IMR-90 (cell line): ENCODE data around the gene EDEM3. TPM values are rescaled to one million over a fixed set of nuclear protein-coding genes. Genes with fewer than 3 reads are reported as not detected.
"Not testable (repeated sequence)": the region's sequence is repeated elsewhere in the genome, so short reads cannot be mapped to it uniquely, and the experiment has no call there.

Experiments used
- ATAC-seq: fragments of 200-7000 bp; cut with Tn5 transposase; 2 replicates; pipeline ENCODE4 v1.9.1; 2020; ENCODE audit warnings: low read depth, mild to moderate bottlenecking, moderate library complexity
- BruUV-seq: library from RNA; stranded (reverse); fragments of 400-500 nt; replicated peaks from 2 replicates; lab custom pipeline; 2021; lab: Mats Ljungman, UMichigan
- CTCF ChIA-PET: fragments of 300-600 bp; formaldehyde crosslinking; extraction: SDS; loops from one replicate; lab custom pipeline; 2021; ENCODE audit warnings: antibody characterized with exemption; lab: Yijun Ruan, JAX
- POLR2A ChIA-PET: fragments of 300-600 bp; sonication (Branson Sonifier 250); formaldehyde crosslinking; loops from one replicate; lab custom pipeline; 2022; ENCODE audit warnings: antibody characterized with exemption; ENCODE audit not compliant: unreplicated experiment; lab: Charles Lee
- DNase-seq: peaks from one replicate; pipeline ENCODE4 v3.0.0; 2013
- H2AFZ ChIP-seq: replicated peaks from 2 replicates; pipeline ENCODE3; 2013; ENCODE audit warnings: low read length, mild to moderate bottlenecking; ENCODE audit not compliant: poor library complexity
- H2AK5ac ChIP-seq: 2 replicates; pipeline ENCODE4 v1.6.1; 2013; ENCODE audit warnings: low read depth, low read length, inconsistent platforms
- H2AK9ac ChIP-seq: replicated peaks from 2 replicates; pipeline ENCODE3; 2013; ENCODE audit warnings: mild to moderate bottlenecking, low read depth, low read length, moderate library complexity; ENCODE audit not compliant: poor library complexity
- H2BK120ac ChIP-seq: 2 replicates; pipeline ENCODE4 v1.6.1; 2013; ENCODE audit warnings: low read depth, low read length, inconsistent platforms
- H2BK15ac ChIP-seq: 3 replicates; pipeline ENCODE4 v1.6.1; 2013; ENCODE audit warnings: low read depth, low read length, inconsistent platforms
- H2BK20ac ChIP-seq: 2 replicates; pipeline ENCODE4 v1.6.1; 2013; ENCODE audit warnings: low read depth, mild to moderate bottlenecking, inconsistent platforms, low read length, moderate library complexity
- H2BK5ac ChIP-seq: 2 replicates; pipeline ENCODE4 v1.6.1; 2013; ENCODE audit warnings: mild to moderate bottlenecking, low read depth, low read length, inconsistent platforms; ENCODE audit not compliant: poor library complexity, severe bottlenecking
- H3K14ac ChIP-seq: replicated peaks from 2 replicates; pipeline ENCODE4 v1.6.1; 2013; ENCODE audit warnings: low read depth, low read length, inconsistent platforms
- H3K18ac ChIP-seq: 2 replicates; pipeline ENCODE4 v1.6.1; 2013; ENCODE audit warnings: low read depth, low read length, control low read depth
- H3K23ac ChIP-seq: 2 replicates; pipeline ENCODE4 v1.6.1; 2013; ENCODE audit warnings: low read depth, low read length, inconsistent platforms
- H3K27ac ChIP-seq: 2 replicates; pipeline ENCODE4 v1.5.1; 2013; ENCODE audit warnings: mild to moderate bottlenecking, control low read depth, low read length; ENCODE audit not compliant: insufficient read depth
- H3K27me3 ChIP-seq: 2 replicates; pipeline ENCODE4 v1.6.1; 2013; ENCODE audit warnings: low read length; ENCODE audit not compliant: control insufficient read depth, insufficient read depth
- H3K36me3 ChIP-seq: 2 replicates; pipeline ENCODE4 v1.6.1; 2013; ENCODE audit warnings: low read length, mixed read lengths; ENCODE audit not compliant: control insufficient read depth, insufficient read depth
- H3K4ac ChIP-seq: 2 replicates; pipeline ENCODE4 v1.6.1; 2013; ENCODE audit warnings: low read depth, low read length, inconsistent platforms
- H3K4me1 ChIP-seq: 2 replicates; pipeline ENCODE4 v1.6.1; 2013; ENCODE audit warnings: low read length, mixed read lengths; ENCODE audit not compliant: control insufficient read depth, insufficient read depth
- H3K4me2 ChIP-seq: 2 replicates; pipeline ENCODE4 v1.6.1; 2013; ENCODE audit warnings: low read depth, mild to moderate bottlenecking, control low read depth, low read length, moderate library complexity
- H3K4me3 ChIP-seq: 2 replicates; pipeline ENCODE4 v1.5.1; 2013; ENCODE audit warnings: low read depth, mild to moderate bottlenecking, control low read depth, low read length, moderate library complexity; ENCODE audit not compliant: insufficient read depth
- H3K56ac ChIP-seq: 2 replicates; pipeline ENCODE4 v1.6.1; 2013; ENCODE audit warnings: low read length, inconsistent platforms; ENCODE audit not compliant: insufficient read depth; ENCODE audit errors: extremely low read depth
- H3K79me1 ChIP-seq, 2 experiments: 2 replicates each; pipeline ENCODE4 v1.6.1; 2013; ENCODE audit warnings: low read length in 2 of 2, inconsistent platforms in 1 of 2, low read depth in 1 of 2
- H3K9ac ChIP-seq: 2 replicates; pipeline ENCODE4 v1.6.1; 2013; ENCODE audit warnings: low read depth, low read length, control low read depth
- H3K9me1 ChIP-seq: 2 replicates; pipeline ENCODE4 v1.6.1; 2013; ENCODE audit warnings: low read length, inconsistent platforms; ENCODE audit not compliant: insufficient read depth
- H3K9me3 ChIP-seq: 2 replicates; pipeline ENCODE4 v1.6.1; 2013; ENCODE audit warnings: low read length; ENCODE audit not compliant: control insufficient read depth, insufficient read depth
- H4K20me1 ChIP-seq: 2 replicates; pipeline ENCODE4 v1.6.1; 2013; ENCODE audit warnings: low read length, inconsistent platforms; ENCODE audit not compliant: insufficient read depth
- H4K5ac ChIP-seq: 2 replicates; pipeline ENCODE4 v1.6.1; 2013; ENCODE audit warnings: mild to moderate bottlenecking, low read depth, low read length, control low read depth
- H4K8ac ChIP-seq, 2 experiments: 2 replicates each; pipeline ENCODE4 v1.6.1; 2013; ENCODE audit warnings: low read depth in 2 of 2, low read length in 2 of 2, control low read depth in 1 of 2, inconsistent platforms in 1 of 2
- H4K91ac ChIP-seq: 2 replicates; pipeline ENCODE4 v1.6.1; 2013; ENCODE audit warnings: low read depth, low read length, inconsistent platforms; ENCODE audit not compliant: insufficient read depth
- MAFK ChIP-seq: IDR thresholded peaks from 2 replicates; pipeline ENCODE4 v1.6.1; 2012; ENCODE audit warnings: low read depth, low read length, improper control_type of control experiment
- NFE2L2 ChIP-seq: fragments of 150-350 bp; IDR thresholded peaks from 2 replicates; pipeline ENCODE4 v1.6.1; 2016; ENCODE audit warnings: low read depth, mild to moderate bottlenecking, low read length
- RCOR1 ChIP-seq: IDR thresholded peaks from 2 replicates; pipeline ENCODE4 v1.6.1; 2012; ENCODE audit warnings: mild to moderate bottlenecking, low read length, improper control_type of control experiment; ENCODE audit not compliant: insufficient replicate concordance
- RFX5 ChIP-seq: IDR thresholded peaks from 2 replicates; pipeline ENCODE4 v1.8.0; 2012; ENCODE audit warnings: low read depth, mild to moderate bottlenecking, low read length, moderate library complexity
- WGBS, 2 experiments: methylation state at CpG; one replicate each; pipeline versions ENCODE4 v1.1.5 to v1.1.7; 2013; ENCODE audit warnings: missing lambda C conversion rate in 2 of 2; ENCODE audit not compliant: insufficient read length in 1 of 2; ENCODE audit errors: extremely low coverage in 2 of 2; 5-methylcytosine and 5-hydroxymethylcytosine counted together
- dilution Hi-C: fragments of 300-500 bp; cut with HindIII; formaldehyde crosslinking; loops from one replicate; pipeline ENCODE4 v1.14.3; 2018; ENCODE audit warnings: low sequenced_read_pairs; ENCODE audit not compliant: unreplicated experiment
- in situ Hi-C: fragments of 300-500 bp; cut with MboI; formaldehyde crosslinking; loops from 3 replicates; pipeline ENCODE4 v1.14.3; 2019; ENCODE audit warnings: low sequenced_read_pairs, inconsistent platforms, mixed read lengths
- intact Hi-C: fragments of 100-400 bp; cut with micrococcal nuclease; formaldehyde crosslinking; loops from 2 replicates; pipeline ENCODE4 v1.10.0; 2022
- polyA plus RNA-seq, 3 experiments: library from polyadenylated mRNA; depleted of rRNA; stranded (reverse); fragments of >200 nt; gene quantifications; 2 replicates each; pipeline ENCODE4 v1.2.3, GENCODE V29; 2012; ENCODE audit warnings: low replicate concordance in 1 of 3
- total RNA-seq: library from RNA; depleted of rRNA; stranded (reverse); fragments of >200 nt; gene quantifications from 2 replicates; pipeline ENCODE4 v1.2.3, GENCODE V29; 2012
- TF ChIP-seq, protein P1 (sequence below): conservative IDR thresholded peaks from 2 replicates; pipeline ENCODE4 v1.5.1; 2012; ENCODE audit warnings: mild to moderate bottlenecking, low read depth, low read length, improper control_type of control experiment
- TF ChIP-seq, protein P2 (sequence below): fragments of 150-350 bp; IDR thresholded peaks from 2 replicates; pipeline ENCODE4 v1.6.1; 2017; ENCODE audit warnings: mild to moderate bottlenecking, antibody characterized with exemption, low read length, low read depth

Gene EDEM3
- total and polyA plus RNA-seq, 2 of the 4 experiments (the other 2 are of a cell fraction) = 17.5 to 29.9 TPM

DNA sequence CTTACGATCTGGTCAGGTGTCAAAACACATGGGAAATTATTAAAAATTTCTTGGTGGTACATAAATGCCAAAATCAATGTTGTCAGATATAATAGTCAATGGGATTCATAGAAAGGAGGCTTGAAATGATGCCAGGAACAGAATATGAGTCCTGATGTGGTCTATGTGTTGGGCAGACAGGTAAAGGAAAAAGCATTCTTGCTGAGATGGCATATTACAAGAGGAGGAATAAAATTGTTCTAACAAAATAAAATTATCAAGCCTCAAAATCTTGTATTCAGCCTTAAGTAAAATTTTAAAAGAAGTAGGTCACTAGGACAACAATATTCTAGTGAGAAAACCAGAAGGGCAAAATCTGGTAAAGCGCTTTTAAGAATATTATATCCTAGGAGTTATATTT lies 30.9 kb upstream of the EDEM3 start:
- H2BK5ac ChIP-seq = no peak overlapping the region
- no peak overlapping the region for H3K4ac ChIP-seq
- no peak overlapping the region for H2AK9ac ChIP-seq
- no peak overlapping the region for H3K27ac ChIP-seq
- H3K14ac ChIP-seq = no peak overlapping the region
- H3K27me3 ChIP-seq = no peaks in the 10 kb centered on the region
- ChIA-PET CTCF (no interaction called here), POLR2A (no interaction called here)
- no peak overlapping the region for H3K9ac ChIP-seq
- no peak overlapping the region for H2AK5ac ChIP-seq
- TF ChIP-seq RCOR1 = no peak
- TF ChIP-seq, protein P1, sequence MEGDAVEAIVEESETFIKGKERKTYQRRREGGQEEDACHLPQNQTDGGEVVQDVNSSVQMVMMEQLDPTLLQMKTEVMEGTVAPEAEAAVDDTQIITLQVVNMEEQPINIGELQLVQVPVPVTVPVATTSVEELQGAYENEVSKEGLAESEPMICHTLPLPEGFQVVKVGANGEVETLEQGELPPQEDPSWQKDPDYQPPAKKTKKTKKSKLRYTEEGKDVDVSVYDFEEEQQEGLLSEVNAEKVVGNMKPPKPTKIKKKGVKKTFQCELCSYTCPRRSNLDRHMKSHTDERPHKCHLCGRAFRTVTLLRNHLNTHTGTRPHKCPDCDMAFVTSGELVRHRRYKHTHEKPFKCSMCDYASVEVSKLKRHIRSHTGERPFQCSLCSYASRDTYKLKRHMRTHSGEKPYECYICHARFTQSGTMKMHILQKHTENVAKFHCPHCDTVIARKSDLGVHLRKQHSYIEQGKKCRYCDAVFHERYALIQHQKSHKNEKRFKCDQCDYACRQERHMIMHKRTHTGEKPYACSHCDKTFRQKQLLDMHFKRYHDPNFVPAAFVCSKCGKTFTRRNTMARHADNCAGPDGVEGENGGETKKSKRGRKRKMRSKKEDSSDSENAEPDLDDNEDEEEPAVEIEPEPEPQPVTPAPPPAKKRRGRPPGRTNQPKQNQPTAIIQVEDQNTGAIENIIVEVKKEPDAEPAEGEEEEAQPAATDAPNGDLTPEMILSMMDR = no peak
- TF ChIP-seq, protein P2, sequence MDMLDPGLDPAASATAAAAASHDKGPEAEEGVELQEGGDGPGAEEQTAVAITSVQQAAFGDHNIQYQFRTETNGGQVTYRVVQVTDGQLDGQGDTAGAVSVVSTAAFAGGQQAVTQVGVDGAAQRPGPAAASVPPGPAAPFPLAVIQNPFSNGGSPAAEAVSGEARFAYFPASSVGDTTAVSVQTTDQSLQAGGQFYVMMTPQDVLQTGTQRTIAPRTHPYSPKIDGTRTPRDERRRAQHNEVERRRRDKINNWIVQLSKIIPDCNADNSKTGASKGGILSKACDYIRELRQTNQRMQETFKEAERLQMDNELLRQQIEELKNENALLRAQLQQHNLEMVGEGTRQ = no peak
- no peak for TF ChIP-seq RFX5
- TF ChIP-seq MAFK = peak; percentile 33; the same call in 1 of the 2 replicates
- no peak for TF ChIP-seq NFE2L2
- H4K91ac ChIP-seq = no peak overlapping the region
- no peak overlapping the region for H3K18ac ChIP-seq
- no peak overlapping the region for H4K8ac ChIP-seq
- no peak overlapping the region for H2BK15ac ChIP-seq
- DNase-seq (no peak), ATAC-seq (no peak)
- H3K23ac ChIP-seq = no peak overlapping the region
- H3K4me3 ChIP-seq = no peak overlapping the region
- no peak overlapping the region for H3K56ac ChIP-seq
- no peak overlapping the region for H2BK120ac ChIP-seq
- H4K20me1 ChIP-seq = no peaks in the 10 kb centered on the region
- H3K4me2 ChIP-seq = no peak overlapping the region
- no peak overlapping the region for H2BK20ac ChIP-seq
- intact Hi-C loops (no loop called here), in situ Hi-C loops (no loop called here), dilution Hi-C loops (no loop called here)
- peaks cover 2% of the 10 kb centered on the region; the same call in 1 of the 2 replicates for H3K9me3 ChIP-seq
- no peaks in the 10 kb centered on the region for H3K36me3 ChIP-seq
- no peaks in the 10 kb centered on the region for H3K79me1 ChIP-seq
- H4K5ac ChIP-seq = no peak overlapping the region
- no peak overlapping the region for H2AFZ ChIP-seq
- 0 out of 2 replicates have a peak, but pooled peaks cover 3% of the 10 kb centered on the region for H3K9me1 ChIP-seq
- H3K4me1 ChIP-seq = no peaks in the 10 kb centered on the region
- BruUV-seq = no TSS peak
- no CpG with 5 or more reads among the region's 2 CpGs for WGBS, 2 experiments

DNA sequence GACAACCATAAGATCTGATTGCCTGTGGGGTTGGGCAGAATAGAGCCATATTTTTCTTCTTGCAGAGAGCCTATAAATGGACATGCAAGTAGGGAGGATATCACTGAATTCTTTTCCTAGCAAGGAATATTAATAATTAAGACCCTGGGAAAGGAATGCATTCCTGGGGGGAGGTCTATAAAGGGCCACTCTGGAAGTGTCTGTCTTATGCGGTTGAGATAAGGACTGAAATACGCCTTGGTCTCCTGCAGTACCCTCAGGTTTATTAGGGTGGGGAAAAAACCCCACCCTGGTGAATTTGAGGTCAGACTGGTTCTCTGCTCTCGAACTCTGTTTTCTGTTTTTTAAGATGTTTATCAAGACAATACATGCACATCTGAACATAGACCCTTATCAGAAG lies 29.1 kb upstream of the EDEM3 start:
- H2BK5ac ChIP-seq, in situ Hi-C loops, H3K4me1 ChIP-seq, H2BK15ac ChIP-seq, H4K20me1 ChIP-seq, POLR2A ChIA-PET, ATAC-seq, H3K23ac ChIP-seq, H2AK5ac ChIP-seq, H3K9me1 ChIP-seq, dilution Hi-C loops, H3K9ac ChIP-seq, H2AK9ac ChIP-seq, H3K4ac ChIP-seq, H2BK20ac ChIP-seq, H4K5ac ChIP-seq, H3K4me2 ChIP-seq, BruUV-seq, H3K27ac ChIP-seq, CTCF ChIA-PET, H3K79me1 ChIP-seq, H3K18ac ChIP-seq, H3K56ac ChIP-seq, H4K91ac ChIP-seq, H3K14ac ChIP-seq, H2AFZ ChIP-seq, intact Hi-C loops, H3K36me3 ChIP-seq, H3K4me3 ChIP-seq, H3K27me3 ChIP-seq, H2BK120ac ChIP-seq, H4K8ac ChIP-seq, DNase-seq, H3K9me3 ChIP-seq: not testable (repeated sequence)
- no CpG with 5 or more reads among the region's 3 CpGs for WGBS, 2 experiments
